GM18907 (cell line): Measurements from ENCODE around the gene CDCP2.
"Not testable (repeated sequence)": the region's sequence is repeated elsewhere in the genome, so short reads cannot be mapped to it uniquely, and the experiment has no call there.

ENCODE experiments used
- ATAC-seq: cut with Tn5 transposase; IDR thresholded peaks from one replicate; pipeline ENCODE4 v1.9.1; 2021; ENCODE audit warnings: mild to moderate bottlenecking, moderate library complexity; ENCODE audit not compliant: unreplicated experiment

Gene CDCP2

DNA sequence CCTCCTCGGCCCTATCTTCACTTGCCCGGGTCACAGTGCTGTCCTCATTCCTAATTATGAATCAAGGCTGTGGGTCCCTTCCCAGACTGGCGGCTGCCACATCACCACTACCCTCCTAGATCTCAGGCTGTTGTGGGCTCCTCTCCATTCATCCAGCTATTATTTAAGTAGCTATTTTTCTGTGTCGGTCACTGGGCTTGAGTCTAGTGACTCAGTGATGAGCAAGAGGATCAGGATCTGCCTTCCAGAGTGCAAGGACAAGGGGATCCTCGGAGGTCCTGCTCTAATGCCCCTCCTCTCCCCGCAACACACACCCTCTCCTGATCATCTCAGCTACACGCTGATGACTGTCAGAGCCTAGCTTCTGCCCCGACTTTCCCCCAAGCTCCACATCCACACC lies 34.1 kb downstream of the CDCP2 start:
- ATAC-seq: no peak

DNA sequence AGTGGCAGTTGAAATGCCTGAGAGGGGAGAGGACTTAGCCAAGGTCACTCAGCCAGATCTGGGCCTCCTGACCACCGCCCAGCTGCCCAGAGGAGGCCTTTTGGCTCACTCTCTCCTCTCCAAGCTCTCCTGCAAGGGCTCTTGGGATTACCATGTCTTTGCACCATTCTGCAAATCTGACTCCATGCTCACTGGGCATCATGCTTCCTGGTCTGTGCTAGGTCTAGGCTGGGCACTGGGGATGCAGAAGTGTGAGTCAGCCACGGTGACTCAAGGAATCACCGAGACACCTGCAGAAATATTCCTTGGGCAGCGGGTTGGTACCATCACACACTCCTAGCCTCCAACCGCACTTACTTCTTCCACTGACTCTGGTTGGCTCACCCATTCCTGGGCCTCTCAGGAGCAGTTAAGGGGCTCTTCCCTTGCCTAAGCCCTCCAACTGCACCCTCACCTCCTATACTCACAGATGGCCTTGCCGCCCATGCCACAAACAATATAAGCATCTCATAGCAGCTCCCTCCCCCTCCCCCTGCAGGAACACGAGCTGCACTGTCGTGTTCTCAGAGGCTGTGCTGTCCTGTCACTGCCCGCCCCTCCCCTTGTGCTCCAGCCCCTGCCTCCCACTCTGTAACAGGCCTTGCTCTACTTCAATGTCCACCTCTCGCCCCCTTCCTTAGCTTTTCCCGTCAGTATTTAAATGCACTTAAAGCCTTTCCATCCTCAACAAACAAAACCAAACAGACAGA lies 34.8 kb downstream of the CDCP2 start:
- no peak for ATAC-seq

- no peak for ATAC-seq
Observed at GRCh38 chr1:54115520-54115919, 37.3 kb downstream of the CDCP2 start.

DNA sequence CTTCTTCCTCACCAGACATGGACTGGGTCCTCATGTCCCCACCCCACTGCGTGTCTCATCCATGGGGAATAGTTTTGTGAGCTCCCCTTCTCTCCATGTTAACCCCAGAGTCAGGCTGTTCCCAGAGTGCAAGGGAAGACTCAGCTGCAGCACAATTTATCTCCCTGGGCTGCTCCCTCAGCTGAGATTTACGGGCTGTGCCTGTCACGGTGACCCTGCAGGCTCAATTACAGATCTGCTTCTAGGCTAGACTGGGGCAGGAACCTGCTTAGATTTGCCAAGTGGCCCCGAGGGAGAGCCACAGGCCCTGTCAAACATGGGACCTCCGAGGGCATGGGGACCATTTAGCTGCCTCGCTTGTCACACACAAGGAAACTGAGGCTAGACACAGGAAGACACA lies 37.8 kb downstream of the CDCP2 start:
- no peak for ATAC-seq

DNA sequence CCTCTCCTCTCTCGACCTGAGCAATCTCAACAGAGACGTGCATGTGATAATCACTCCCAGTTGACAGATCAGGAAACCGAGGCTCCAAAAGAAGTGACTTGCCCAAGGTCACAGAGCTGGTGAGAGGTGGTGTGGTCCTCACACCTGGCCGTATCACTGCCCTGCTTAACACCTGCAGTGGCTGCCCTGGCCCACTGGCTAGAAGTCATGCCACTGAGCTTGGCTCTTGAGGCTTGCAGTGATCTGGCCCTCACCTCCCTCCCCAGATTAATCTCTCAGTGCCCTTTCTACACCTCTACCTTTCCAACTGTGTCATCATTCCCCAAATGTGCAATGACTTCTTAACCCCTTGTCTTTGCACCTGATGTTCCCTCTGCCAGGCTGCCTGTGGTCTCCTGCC lies 38.8 kb downstream of the CDCP2 start:
- no peak for ATAC-seq

- ATAC-seq: no peak
Observed at GRCh38 chr1:54112705-54113368, 40.0 kb downstream of the CDCP2 start.

GRCh38 chr1:54112027-54112426 lies 40.8 kb downstream of the CDCP2 start:
- no peak for ATAC-seq

DNA sequence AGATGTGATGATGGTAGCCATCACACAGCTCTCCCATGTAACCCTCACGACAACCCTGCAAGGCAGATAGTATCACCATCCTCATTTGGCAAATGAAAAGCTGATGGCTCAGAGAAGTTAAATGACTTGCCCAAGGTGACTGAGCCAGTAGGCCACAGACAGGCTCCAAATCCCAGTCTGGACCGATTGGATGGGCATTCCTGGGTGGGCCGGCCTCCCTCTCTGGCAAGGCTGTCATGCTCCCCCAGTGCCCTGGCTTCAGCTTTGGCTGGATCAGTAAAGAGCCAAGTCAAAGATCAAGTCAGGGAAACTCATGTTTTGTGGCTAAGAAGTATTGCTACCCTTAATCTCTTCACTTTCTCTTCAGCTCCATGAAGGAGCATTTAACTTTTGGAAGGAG lies 41.2 kb downstream of the CDCP2 start:
- no peak for ATAC-seq

- ATAC-seq: no peak
Observed at GRCh38 chr1:54110996-54111395, 41.8 kb downstream of the CDCP2 start.

GRCh38 chr1:54109129-54110090 lies 43.4 kb downstream of the CDCP2 start:
- no peak for ATAC-seq

DNA sequence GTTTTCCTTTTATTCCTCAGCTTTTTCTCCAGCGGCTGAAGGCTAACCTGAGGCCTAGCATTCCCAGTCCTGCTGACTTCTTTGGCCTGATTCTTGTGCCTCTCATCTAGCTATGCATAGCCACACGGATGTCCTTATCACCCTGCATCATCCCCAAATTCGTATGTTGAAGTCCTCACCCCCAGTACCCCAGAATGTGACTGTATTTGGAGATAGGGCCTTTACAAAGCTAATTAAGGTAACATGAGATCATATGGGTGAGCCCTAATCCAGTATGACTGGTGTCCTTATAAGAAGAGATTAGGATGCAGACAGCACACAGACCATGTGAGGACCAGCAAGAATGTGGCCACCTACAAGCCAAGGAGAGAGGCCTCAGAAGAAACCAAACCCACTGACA lies 44.6 kb downstream of the CDCP2 start:
- ATAC-seq: no peak

GRCh38 chr1:54107131-54107530 lies 45.7 kb downstream of the CDCP2 start:
- ATAC-seq: no peak

- no peak for ATAC-seq
Observed at GRCh38 chr1:54105736-54106269, 47.0 kb downstream of the CDCP2 start.

GRCh38 chr1:54105080-54105479 lies 47.7 kb downstream of the CDCP2 start:
- ATAC-seq: no peak

GRCh38 chr1:54104613-54105012 lies 48.2 kb downstream of the CDCP2 start:
- ATAC-seq: not testable (repeated sequence)

DNA sequence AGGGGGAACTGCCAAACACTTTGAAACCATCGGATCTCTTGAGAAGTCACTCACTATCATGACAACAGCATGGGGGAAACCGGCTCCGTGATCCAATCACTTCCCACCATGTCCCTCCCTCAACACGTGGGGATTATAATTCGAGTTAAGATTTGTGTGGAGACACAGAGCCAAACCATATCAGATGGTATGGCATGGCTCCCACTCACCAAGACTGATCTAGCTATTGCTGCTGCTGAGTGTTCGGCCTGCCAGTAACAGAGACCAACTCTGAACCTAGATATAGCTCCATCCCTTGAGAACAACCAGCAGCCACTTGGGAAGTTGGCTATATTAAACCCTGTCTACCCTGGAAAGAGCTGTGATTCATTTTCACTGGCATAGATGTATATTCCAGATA lies 49.4 kb downstream of the CDCP2 start:
- no peak for ATAC-seq

DNA sequence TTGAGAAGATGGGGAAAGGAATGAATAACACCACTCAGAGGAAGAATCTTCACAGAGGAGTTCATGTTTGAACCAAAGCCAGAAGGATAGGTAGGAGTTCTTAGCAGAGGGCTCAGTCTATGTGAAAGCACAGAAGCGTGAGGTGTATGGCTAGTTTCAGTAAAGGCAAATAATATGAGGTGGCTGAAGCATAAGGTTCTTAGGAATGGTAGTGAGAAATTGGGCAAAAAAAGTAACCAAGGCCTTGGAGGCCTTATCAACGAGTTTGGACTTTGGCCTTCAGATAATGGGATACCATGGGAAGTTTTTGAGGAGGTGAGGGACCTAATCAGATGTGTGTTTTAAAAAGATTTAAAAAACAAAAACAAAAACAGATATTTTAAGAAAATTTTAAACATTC lies 52.3 kb downstream of the CDCP2 start:
- ATAC-seq: no peak

DNA sequence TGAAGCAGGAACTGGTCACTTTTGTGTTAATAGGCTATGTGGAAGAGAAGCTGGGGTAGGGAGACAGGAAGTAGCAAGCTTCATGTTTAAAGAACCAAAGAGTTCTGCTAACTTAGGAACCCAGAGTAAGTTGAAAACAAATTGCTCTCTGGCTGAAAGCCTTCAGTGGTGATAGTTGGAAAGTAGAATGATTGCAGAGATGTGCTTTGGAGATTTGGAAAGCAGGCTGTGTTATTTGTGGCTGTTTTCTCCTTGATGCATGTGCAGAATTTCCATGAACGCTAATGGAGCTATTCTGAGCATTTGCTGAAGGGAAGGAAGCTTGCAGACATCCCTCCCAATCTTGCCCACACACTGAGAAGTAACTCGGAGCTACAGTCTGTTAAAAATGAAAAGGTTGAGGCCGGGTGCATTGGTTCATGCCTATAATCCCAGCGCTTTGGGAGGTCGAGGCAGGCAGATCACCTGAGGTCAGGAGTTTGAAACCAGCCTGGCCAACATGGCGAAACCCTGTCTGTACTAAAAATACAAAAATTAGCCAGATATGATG lies 53.7 kb downstream of the CDCP2 start:
- no peak for ATAC-seq

DNA sequence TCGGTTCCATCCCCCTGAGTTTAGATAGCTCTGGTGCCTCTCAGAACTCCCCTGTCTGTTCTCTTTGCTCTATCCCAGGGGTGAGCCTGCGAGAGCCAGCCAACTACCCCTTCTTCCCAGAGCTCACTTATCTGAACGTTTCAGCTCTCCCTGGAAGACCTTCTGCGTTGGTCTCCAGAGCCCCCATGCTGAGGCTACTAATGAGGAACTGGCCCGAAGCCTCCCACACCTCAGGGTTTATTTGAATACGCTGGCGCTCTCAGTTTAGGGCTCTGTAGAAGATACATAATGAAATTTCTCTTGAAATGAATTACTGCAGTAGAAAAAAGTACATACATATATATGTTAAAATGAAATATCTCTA lies 55.9 kb downstream of the CDCP2 start:
- ATAC-seq: no peak

GRCh38 chr1:54096227-54096876 lies 56.4 kb downstream of the CDCP2 start:
- ATAC-seq: no peak
